Panc1 (cell line): ENCODE results near the gene CES5A. TPM values are rescaled to one million over a fixed set of nuclear protein-coding genes. Genes with fewer than 3 reads are reported as not detected.

Experiments used
- ATAC-seq: fragments of 200-7000 bp; cut with Tn5 transposase; 2 replicates; pipeline ENCODE4 v1.9.1; 2020; ENCODE audit warnings: mild to moderate bottlenecking, moderate library complexity
- BruUV-seq: library from RNA; stranded (reverse); fragments of 400-500 nt; replicated peaks from 2 replicates; lab custom pipeline; 2021; lab: Mats Ljungman, UMichigan
- CTCF ChIA-PET: fragments of 300-600 bp; sonication (Branson Sonifier 250); formaldehyde crosslinking; loops from one replicate; lab custom pipeline; 2022; ENCODE audit warnings: antibody characterized with exemption; lab: Charles Lee
- POLR2A ChIA-PET: fragments of 300-600 bp; sonication (Branson Sonifier 250); formaldehyde crosslinking; loops from one replicate; lab custom pipeline; 2022; ENCODE audit warnings: antibody characterized with exemption; lab: Charles Lee
- DNase-seq: peaks from one replicate; pipeline ENCODE4 v3.0.0-alpha.2; 2010; ENCODE audit warnings: low read depth, low spot score
- H3K27ac ChIP-seq: 2 replicates; pipeline ENCODE4 v1.5.1; 2011; ENCODE audit warnings: mild to moderate bottlenecking, low read length, inconsistent platforms
- H3K27me3 ChIP-seq: fragments of 200-500 bp; sonication (Bioruptor generic); 2 replicates; pipeline ENCODE4 v1.6.0; 2014; ENCODE audit warnings: low read length, inconsistent platforms; ENCODE audit not compliant: control insufficient read depth, insufficient read depth
- H3K36me3 ChIP-seq: fragments of 200-500 bp; sonication (Bioruptor generic); 2 replicates; pipeline ENCODE4 v1.5.1; 2014; ENCODE audit warnings: inconsistent platforms, mild to moderate bottlenecking, low read length, moderate library complexity; ENCODE audit not compliant: control insufficient read depth, insufficient read depth
- H3K4me1 ChIP-seq: 2 replicates; pipeline ENCODE4 v1.5.1; 2011; ENCODE audit warnings: inconsistent platforms, mild to moderate bottlenecking, low read length, moderate library complexity; ENCODE audit not compliant: control insufficient read depth, insufficient read depth
- H3K4me3 ChIP-seq, 2 experiments: 2 replicates each; pipeline ENCODE4 v1.5.1; 2011 to 2012; ENCODE audit warnings: low read depth in 2 of 2, low read length in 2 of 2, mild to moderate bottlenecking in 2 of 2, inconsistent platforms in 1 of 2, moderate library complexity in 1 of 2
- H3K9me3 ChIP-seq: fragments of 200-500 bp; sonication (Bioruptor generic); 2 replicates; pipeline ENCODE4 v1.5.1; 2014; ENCODE audit warnings: low read depth, mild to moderate bottlenecking, inconsistent platforms, low read length, moderate library complexity; ENCODE audit not compliant: control insufficient read depth, insufficient read depth
- POLR2AphosphoS5 ChIP-seq: IDR thresholded peaks from 2 replicates; pipeline ENCODE4 v1.6.1; 2012; ENCODE audit warnings: mild to moderate bottlenecking, low read depth, low read length, moderate library complexity
- REST ChIP-seq, 2 experiments: IDR thresholded peaks; 2 replicates each; pipeline ENCODE4 v1.6.1; 2011 to 2012; ENCODE audit warnings: low read depth in 2 of 2, control low read depth in 1 of 2, low read length in 1 of 2, mild to moderate bottlenecking in 1 of 2, moderate library complexity in 1 of 2; ENCODE audit not compliant: insufficient read depth in 1 of 2
- SIN3A ChIP-seq: IDR thresholded peaks from 2 replicates; pipeline ENCODE4 v1.6.1; 2012; ENCODE audit warnings: low read depth, mild to moderate bottlenecking, low read length, moderate library complexity, borderline replicate concordance; ENCODE audit not compliant: insufficient read depth
- TCF7L2 ChIP-seq: IDR thresholded peaks from 2 replicates; pipeline ENCODE4 v1.6.1; 2011; ENCODE audit warnings: mild to moderate bottlenecking, low read depth, low read length, inconsistent platforms
- in situ Hi-C: cut with HindIII; loops from 2 replicates; pipeline ENCODE4 v1.10.0; 2016; ENCODE audit warnings: low sequenced_read_pairs, low pct_unique_long_range_greater_than_20kb
- intact Hi-C: fragments of 100-400 bp; cut with micrococcal nuclease; formaldehyde crosslinking; loops from one replicate; pipeline ENCODE4 v1.10.0; 2022; ENCODE audit not compliant: unreplicated experiment
- total RNA-seq: library from RNA; stranded (reverse); gene quantifications from one replicate; pipeline ENCODE4 v1.2.1, GENCODE V29; 2021; ENCODE audit not compliant: unreplicated experiment
- TF ChIP-seq, protein P1 (sequence below): fragments of 450-650 bp; IDR thresholded peaks from 2 replicates; pipeline ENCODE4 v1.5.1; 2017; ENCODE audit warnings: mild to moderate bottlenecking

Gene CES5A
- total RNA-seq, 1 experiment from 2014 or later: not detected

- ATAC-seq (no peak), DNase-seq (no peak)
- intact Hi-C loops (no loop called here), in situ Hi-C loops (no loop called here)
- ChIA-PET POLR2A (no interaction called here), CTCF (no interaction called here)
- Histone ChIP-seq H3K27ac (no peak overlapping the region), H3K36me3 (no peaks in the 10 kb centered on the region), H3K27me3 (no peaks in the 10 kb centered on the region; the same call in 1 of the 2 replicates), H3K4me3 (no peak overlapping the region), H3K4me1 (no peaks in the 10 kb centered on the region), H3K9me3 (no peaks in the 10 kb centered on the region)
- no TSS peak for BruUV-seq
- TF ChIP-seq REST (IDR thresholded peaks at IDR 0.05; ENCODE audit: insufficient read depth in 1 of 2, low read depth in 2 of 2, low read length in 1 of 2) (no peak), POLR2AphosphoS5 (no peak), TCF7L2 (no peak), SIN3A (no peak)
- TF ChIP-seq, protein P1, sequence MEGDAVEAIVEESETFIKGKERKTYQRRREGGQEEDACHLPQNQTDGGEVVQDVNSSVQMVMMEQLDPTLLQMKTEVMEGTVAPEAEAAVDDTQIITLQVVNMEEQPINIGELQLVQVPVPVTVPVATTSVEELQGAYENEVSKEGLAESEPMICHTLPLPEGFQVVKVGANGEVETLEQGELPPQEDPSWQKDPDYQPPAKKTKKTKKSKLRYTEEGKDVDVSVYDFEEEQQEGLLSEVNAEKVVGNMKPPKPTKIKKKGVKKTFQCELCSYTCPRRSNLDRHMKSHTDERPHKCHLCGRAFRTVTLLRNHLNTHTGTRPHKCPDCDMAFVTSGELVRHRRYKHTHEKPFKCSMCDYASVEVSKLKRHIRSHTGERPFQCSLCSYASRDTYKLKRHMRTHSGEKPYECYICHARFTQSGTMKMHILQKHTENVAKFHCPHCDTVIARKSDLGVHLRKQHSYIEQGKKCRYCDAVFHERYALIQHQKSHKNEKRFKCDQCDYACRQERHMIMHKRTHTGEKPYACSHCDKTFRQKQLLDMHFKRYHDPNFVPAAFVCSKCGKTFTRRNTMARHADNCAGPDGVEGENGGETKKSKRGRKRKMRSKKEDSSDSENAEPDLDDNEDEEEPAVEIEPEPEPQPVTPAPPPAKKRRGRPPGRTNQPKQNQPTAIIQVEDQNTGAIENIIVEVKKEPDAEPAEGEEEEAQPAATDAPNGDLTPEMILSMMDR: no peak
Observed at GRCh38 chr16:55901566-55902217, 26.5 kb upstream of the CES5A start.

DNA sequence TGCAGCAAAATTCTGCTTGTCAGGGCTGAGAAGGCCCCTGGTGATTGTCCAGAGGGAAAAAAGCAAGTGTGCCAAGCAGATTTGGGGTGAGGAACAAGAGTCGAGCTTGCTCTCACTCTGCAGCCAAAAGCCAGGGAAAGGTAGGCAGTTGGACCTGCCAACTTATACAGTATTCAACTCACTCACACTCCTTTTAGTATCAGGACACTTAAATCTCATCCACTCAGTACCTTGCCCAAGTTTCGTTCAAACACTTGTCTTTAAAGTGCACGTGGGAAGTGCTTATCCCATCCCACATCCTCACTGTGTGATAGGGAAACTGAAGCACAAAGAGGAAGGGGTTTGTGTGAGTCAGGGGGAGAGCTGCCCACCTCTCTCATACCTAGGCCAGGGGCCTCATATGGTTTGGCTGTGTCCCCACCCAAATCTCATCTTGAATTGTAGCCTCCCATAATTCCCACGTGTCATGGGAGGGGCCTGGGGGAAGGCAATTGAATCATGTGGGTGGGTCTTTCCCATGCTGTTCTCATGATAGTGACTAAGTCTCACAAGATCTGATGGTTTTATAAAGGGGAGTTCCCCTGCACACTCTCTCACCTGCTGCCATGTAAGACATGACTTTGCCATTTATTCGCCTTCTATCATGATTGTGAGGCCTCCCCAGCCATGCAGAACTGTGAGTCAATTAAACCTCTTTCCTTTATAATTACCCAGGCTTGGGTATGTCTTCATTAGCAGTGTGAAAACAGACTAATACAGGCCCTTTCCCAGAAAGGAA lies 25.6 kb upstream of the CES5A start:
- ATAC-seq: no peak
- POLR2A ChIA-PET: no interaction called here

More for the DNA sequence above, 25.6 kb upstream of the CES5A start:
- H3K36me3 ChIP-seq: no peaks in the 10 kb centered on the region
- H3K27me3 ChIP-seq: no peaks in the 10 kb centered on the region; the same call in 1 of the 2 replicates
- H3K9me3 ChIP-seq: no peaks in the 10 kb centered on the region
- in situ Hi-C loops: no loop called here
- BruUV-seq: no TSS peak
- H3K4me3 ChIP-seq: no peak overlapping the region
- TF ChIP-seq, protein P1: no peak
- TF ChIP-seq POLR2AphosphoS5: no peak
- no peak for TF ChIP-seq SIN3A
- no peak for TF ChIP-seq TCF7L2
- no peak for TF ChIP-seq REST (IDR thresholded peaks at IDR 0.05; ENCODE audit: insufficient read depth in 1 of 2, low read depth in 2 of 2, low read length in 1 of 2)
- H3K4me1 ChIP-seq: no peaks in the 10 kb centered on the region
- H3K27ac ChIP-seq: no peak overlapping the region
- no peak for DNase-seq
- intact Hi-C loops: no loop called here
- CTCF ChIA-PET: no interaction called here
